Upper lobe of left lung (tissue), 4 donors: ENCODE measurements around the gene VEGFB.

Source experiments
- CTCF ChIP-seq, 6 experiments: fragments of 450-650 bp in 4 of 6; fragments of 200-600 bp in 2 of 6; sonication (generic) in 2 of 6; IDR thresholded peaks; one replicate each; pipeline ENCODE4 v1.5.1; 2016 to 2019; ENCODE audit warnings: antibody characterized with exemption in 6 of 6
- EP300 ChIP-seq, 4 donors: sonication (generic); formaldehyde crosslinking; IDR thresholded peaks; one replicate each; pipeline ENCODE4 v1.5.1; 2017; ENCODE audit warnings: antibody characterized with exemption in 4 of 4, control low read depth in 2 of 4
- POLR2A ChIP-seq, 4 donors: fragments of 450-650 bp; IDR thresholded peaks; one replicate each; pipeline ENCODE4 v1.5.1; 2016 to 2017; ENCODE audit warnings: antibody characterized with exemption in 4 of 4, mild to moderate bottlenecking in 2 of 4
- POLR2AphosphoS5 ChIP-seq, 2 donors: sonication (generic); formaldehyde crosslinking; IDR thresholded peaks; one replicate each; pipeline ENCODE4 v1.5.1; 2017; ENCODE audit warnings: antibody characterized with exemption in 2 of 2

GRCh38 chr11:64204464-64204989, 29.9 kb upstream of the VEGFB start:
- no peak for TF ChIP-seq POLR2A (IDR thresholded peaks at IDR 0.05)
- TF ChIP-seq CTCF (IDR thresholded peaks at IDR 0.05), result peak; percentile 66 to 88 (median 71)
- TF ChIP-seq EP300 (IDR thresholded peaks at IDR 0.05), result no peak
- TF ChIP-seq POLR2AphosphoS5 (IDR thresholded peaks at IDR 0.05), result peak; percentile 56 to 64
